GM21825 (cell line): ENCODE measurements around the gene TSSC4.

Source experiments
- ATAC-seq: cut with Tn5 transposase; IDR thresholded peaks from one replicate; pipeline ENCODE4 v1.9.1; 2021; ENCODE audit warnings: mild to moderate bottlenecking, moderate library complexity; ENCODE audit not compliant: unreplicated experiment

The TSSC4 gene

GRCh38 chr11:2385156-2386151, 15.1 kb upstream of the TSSC4 start:
- peak; percentile 26 for ATAC-seq

- ATAC-seq = no peak
Measured at GRCh38 chr11:2386591-2386990, 14.0 kb upstream of the TSSC4 start.

- ATAC-seq = no peak
Measured at GRCh38 chr11:2387266-2387987, 13.1 kb upstream of the TSSC4 start.

- no peak for ATAC-seq
Measured at GRCh38 chr11:2388431-2389376, 11.8 kb upstream of the TSSC4 start.

DNA sequence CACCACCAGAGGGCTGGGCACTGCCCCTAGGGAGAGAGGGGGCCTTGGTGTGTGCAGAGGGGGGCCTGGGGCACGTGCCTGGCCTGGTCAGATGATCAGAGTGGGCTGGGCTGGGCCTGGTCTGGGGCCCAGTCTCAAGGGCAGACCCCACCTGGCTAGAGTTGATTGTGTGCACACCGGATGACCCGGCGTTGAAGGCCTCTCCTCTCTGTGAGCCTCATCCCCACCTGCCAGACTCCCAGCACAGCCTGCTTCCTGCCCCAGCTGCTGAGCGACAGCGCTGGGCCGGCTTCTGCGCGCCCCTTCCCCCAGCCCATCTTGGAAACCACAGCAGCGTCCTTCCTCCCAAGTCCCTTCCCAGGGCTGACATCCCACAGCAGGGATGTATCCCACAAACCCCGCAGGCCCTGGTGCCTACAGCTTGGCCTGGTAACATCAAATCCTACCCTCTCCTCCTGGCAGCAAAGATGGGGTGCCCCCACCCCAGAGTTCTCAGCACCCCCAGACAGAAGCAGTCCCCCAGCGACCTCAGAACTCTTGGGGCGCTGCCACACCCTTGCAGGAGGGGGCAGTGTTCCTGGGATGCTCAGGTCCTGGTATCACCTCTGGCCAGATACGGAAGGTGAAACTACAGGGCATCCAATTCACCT, 11.0 kb upstream of the TSSC4 start:
- no peak for ATAC-seq

GRCh38 chr11:2390091-2390724, 10.3 kb upstream of the TSSC4 start:
- ATAC-seq = no peak

- ATAC-seq = no peak
Measured at GRCh38 chr11:2390725-2391151, 9.8 kb upstream of the TSSC4 start.

- no peak for ATAC-seq
Measured at GRCh38 chr11:2391181-2391975, 9.2 kb upstream of the TSSC4 start.

GRCh38 chr11:2392241-2392959, 8.2 kb upstream of the TSSC4 start:
- no peak for ATAC-seq

GRCh38 chr11:2393111-2393868, 7.3 kb upstream of the TSSC4 start:
- no peak for ATAC-seq

DNA sequence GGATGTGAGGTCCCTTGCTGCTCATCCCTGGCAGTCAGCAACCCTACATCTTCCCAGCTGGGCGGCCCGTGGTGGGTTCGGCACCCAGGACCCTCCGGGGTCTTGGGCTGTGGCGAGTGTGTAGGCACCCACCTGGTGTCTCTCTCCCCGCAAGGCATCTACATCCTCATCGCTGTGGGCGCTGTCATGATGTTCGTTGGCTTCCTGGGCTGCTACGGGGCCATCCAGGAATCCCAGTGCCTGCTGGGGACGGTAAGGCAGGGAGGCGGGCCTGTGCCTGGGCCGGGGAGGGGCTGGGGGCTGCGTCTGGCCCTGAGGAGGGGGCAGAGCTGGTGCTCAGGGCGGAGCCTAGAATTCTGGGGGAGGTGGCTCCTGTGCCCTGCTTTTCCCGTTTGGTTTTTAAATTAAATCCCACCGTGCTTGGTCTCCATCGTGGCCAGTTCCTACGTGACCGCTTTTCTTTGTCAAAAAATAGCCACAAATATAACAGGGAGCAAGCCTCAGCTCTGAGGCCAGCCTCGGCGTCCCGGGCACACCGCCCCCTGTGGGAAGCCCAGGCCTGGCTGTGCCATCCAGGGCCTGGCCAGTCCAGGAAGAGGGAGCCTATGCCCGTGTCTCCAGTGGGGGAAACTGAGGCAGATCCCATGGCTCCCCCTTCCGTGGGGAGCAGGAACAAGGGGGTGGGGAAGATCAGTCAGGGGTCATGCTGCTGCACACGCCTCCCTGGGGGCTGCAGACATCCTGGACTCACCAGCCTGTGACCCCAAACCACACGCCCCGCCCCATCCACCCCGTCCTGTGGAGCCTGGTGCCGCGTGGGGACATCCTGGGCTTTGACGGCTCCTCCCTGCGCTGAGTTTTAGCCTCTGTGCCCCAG, 6.4 kb upstream of the TSSC4 start:
- no peak for ATAC-seq

DNA sequence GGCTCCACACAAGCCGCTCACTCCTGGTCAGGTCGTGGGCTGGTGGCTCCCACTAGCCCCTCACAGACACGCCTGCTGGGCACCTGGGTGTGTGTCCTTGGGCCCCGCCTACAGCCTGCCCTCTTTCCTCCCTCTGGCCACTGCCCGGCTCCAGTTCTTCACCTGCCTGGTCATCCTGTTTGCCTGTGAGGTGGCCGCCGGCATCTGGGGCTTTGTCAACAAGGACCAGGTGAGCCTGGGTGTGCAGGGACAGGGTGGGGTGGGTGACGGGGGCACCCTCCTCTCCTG, 5.8 kb upstream of the TSSC4 start:
- no peak for ATAC-seq

DNA sequence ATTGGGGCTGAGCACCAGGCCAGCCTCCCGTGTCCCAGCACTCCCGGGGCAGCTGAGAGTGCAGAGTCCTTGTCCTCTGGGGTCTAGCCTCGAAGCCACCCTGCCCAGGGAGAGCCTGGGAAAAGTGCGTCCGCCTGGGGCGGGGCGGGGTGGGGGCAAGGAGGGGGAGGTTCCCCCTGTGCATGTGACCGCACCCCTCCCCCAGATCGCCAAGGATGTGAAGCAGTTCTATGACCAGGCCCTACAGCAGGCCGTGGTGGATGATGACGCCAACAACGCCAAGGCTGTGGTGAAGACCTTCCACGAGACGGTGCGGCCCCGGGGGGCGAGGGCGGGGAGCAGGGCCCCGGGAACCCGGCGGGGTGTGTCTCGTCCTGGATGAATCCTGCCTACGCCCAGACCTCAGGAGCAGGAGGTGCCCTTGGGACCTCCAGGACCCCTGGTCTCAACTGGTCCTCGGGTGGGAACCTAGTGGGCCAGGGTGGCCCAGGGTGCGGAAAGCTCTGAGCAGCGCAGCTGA, 5.3 kb upstream of the TSSC4 start:
- ATAC-seq = no peak

- no peak for ATAC-seq
Measured at GRCh38 chr11:2395856-2396255, 4.7 kb upstream of the TSSC4 start.

DNA sequence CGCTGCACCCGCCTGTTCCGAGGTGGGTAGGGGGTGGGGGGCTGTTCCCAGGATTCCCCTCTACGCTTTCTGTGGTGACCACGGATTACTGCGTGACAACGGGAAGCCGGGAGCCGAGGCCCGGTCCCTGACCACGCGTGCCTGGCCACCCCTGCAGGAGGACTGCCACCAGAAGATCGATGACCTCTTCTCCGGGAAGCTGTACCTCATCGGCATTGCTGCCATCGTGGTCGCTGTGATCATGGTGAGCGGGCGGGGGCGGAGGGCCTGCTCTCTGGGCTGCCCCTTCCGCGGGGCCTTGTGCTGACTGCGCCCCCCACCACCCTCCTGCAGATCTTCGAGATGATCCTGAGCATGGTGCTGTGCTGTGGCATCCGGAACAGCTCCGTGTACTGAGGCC, 4.1 kb upstream of the TSSC4 start:
- ATAC-seq = no peak

DNA sequence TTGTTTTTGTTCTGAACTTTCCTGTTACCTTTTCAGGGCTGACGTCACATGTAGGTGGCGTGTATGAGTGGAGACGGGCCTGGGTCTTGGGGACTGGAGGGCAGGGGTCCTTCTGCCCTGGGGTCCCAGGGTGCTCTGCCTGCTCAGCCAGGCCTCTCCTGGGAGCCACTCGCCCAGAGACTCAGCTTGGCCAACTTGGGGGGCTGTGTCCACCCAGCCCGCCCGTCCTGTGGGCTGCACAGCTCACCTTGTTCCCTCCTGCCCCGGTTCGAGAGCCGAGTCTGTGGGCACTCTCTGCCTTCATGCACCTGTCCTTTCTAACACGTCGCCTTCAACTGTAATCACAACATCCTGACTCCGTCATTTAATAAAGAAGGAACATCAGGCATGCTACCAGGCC, 3.5 kb upstream of the TSSC4 start:
- ATAC-seq = no peak
